Measurements from ENCODE around the gene SNX8. TPM values are rescaled to one million over a fixed set of nuclear protein-coding genes. Genes with fewer than 3 reads are reported as not detected.
A peak's percentile ranks its signal among the peaks of the same experiment; 100 is the strongest.

SNX8 gene
- total RNA-seq, 1 experiment from 2014 or later = 40.6 TPM

DNA sequence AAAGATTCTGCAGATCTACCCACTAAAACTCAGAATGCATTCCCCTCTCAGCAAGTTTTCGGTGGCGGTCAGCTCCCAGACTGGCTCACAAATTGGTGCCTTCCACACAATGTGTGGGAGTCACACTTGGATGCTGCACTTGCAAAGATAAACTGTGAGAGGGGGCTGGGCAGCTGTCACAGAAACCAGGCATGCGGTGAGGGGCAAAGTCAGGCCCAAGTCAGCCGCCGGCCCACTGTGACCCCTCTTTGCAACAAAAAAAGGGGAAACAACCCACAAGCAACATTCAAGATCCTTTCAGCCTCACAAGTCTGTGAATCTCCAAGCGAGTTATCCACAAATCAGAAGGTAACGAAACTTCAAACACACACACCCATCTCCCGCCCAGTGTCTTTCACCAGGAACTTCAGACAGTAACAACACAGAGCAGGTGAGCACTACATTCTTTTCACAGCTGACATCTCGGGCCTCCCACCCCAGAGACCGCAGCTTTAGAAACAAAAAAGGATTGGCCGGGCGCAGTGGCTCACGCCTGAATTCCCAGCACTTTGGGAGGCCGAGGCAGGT is 32.0 kb downstream of the SNX8 start:
- Histone ChIP-seq H4K8ac (replicated peaks; ENCODE audit: insufficient read length, low read depth, low read length) (no peak overlapping the region), H3K14ac (ENCODE audit: insufficient read depth, low read length) (no peak overlapping the region; the same call in 1 of the 2 replicates), H3K4ac (ENCODE audit: low read depth, low read length) (no peak overlapping the region), H3K27me3 (ENCODE audit: insufficient read depth, low read length) (no peaks in the 10 kb centered on the region), H4K91ac (ENCODE audit: insufficient read length, low read depth, low read length) (no peak overlapping the region), H2BK120ac (ENCODE audit: low read depth, low read length, poor library complexity, severe bottlenecking) (no peak overlapping the region), H2BK12ac (ENCODE audit: insufficient read length, low read depth, low read length) (no peak overlapping the region), H3K23me2 (ENCODE audit: insufficient read length, low read depth, low read length, poor library complexity, severe bottlenecking) (no peaks in the 10 kb centered on the region), H3K79me2 (ENCODE audit: insufficient read depth, low read length) (no peaks in the 10 kb centered on the region), H2AFZ (ENCODE audit: low read length) (no peak overlapping the region), H3K23ac (ENCODE audit: insufficient read length, low read depth, low read length) (no peak overlapping the region), H3K56ac (ENCODE audit: insufficient read length, low read depth, low read length) (no peak overlapping the region), H3T11ph (ENCODE audit: low read length) (no peak overlapping the region), H3K79me1 (ENCODE audit: insufficient read depth, low read depth, low read length, poor library complexity, severe bottlenecking) (no peaks in the 10 kb centered on the region), H2BK20ac (ENCODE audit: low read depth, low read length, poor library complexity, severe bottlenecking) (no peak overlapping the region), H3K4me1 (ENCODE audit: insufficient read depth, low read length) (no peaks in the 10 kb centered on the region), H3K4me2 (ENCODE audit: insufficient read depth, insufficient read length, low read length) (no peak overlapping the region), H3K27ac (ENCODE audit: insufficient read length, low read depth, low read length) (no peak overlapping the region), H3K9ac (ENCODE audit: extremely low read depth, insufficient read length, low read length) (no peak overlapping the region), H2BK5ac (ENCODE audit: insufficient read length, low read length) (no peak overlapping the region), H2AK5ac (ENCODE audit: insufficient read length, low read length) (no peak overlapping the region), H3K9me3 (ENCODE audit: control insufficient read depth, low read depth, low read length) (no peaks in the 10 kb centered on the region), H4K5ac (ENCODE audit: insufficient read length, low read depth, low read length) (no peak overlapping the region), H3K18ac (ENCODE audit: insufficient read length, low read depth, low read length) (no peak overlapping the region), H4K20me1 (ENCODE audit: control insufficient read depth, insufficient read depth, insufficient read length) (no peaks in the 10 kb centered on the region), H2BK15ac (ENCODE audit: low read depth, low read length) (no peak overlapping the region)
- Mint-ChIP-seq H3K4me1 (peaks cover 12 to 23% of the 10 kb centered on the region in 2 experiments), H3K4me3 (no peak overlapping the region), H3K36me3 (ENCODE audit: insufficient read depth in 1 of 3, low read depth in 3 of 3) (peaks cover 0 to 11% (median 6%) of the 10 kb centered on the region in 3 experiments; a peak in 4 of 7 replicates), H3K27me3 (ENCODE audit: low read depth) (no peaks in the 10 kb centered on the region), H3K27ac (peak overlapping the region; percentile 40 to 85 (median 74); a peak in 6 of 7 replicates), H3K9me3 (no peaks in the 10 kb centered on the region)
- DNase-seq = no peak
- no CpG with 5 or more reads among the region's 14 CpGs for WGBS (ENCODE audit: extremely low coverage, insufficient read length, low lambda C conversion rate)
- TF ChIP-seq, protein P1, sequence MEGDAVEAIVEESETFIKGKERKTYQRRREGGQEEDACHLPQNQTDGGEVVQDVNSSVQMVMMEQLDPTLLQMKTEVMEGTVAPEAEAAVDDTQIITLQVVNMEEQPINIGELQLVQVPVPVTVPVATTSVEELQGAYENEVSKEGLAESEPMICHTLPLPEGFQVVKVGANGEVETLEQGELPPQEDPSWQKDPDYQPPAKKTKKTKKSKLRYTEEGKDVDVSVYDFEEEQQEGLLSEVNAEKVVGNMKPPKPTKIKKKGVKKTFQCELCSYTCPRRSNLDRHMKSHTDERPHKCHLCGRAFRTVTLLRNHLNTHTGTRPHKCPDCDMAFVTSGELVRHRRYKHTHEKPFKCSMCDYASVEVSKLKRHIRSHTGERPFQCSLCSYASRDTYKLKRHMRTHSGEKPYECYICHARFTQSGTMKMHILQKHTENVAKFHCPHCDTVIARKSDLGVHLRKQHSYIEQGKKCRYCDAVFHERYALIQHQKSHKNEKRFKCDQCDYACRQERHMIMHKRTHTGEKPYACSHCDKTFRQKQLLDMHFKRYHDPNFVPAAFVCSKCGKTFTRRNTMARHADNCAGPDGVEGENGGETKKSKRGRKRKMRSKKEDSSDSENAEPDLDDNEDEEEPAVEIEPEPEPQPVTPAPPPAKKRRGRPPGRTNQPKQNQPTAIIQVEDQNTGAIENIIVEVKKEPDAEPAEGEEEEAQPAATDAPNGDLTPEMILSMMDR (conservative IDR thresholded peaks at IDR 0.05) = no peak

Data from H9 (cell line).